ENCODE data around the gene RPTOR. TPM values are rescaled to one million over a fixed set of nuclear protein-coding genes. Genes with fewer than 3 reads are reported as not detected.
"Not testable (repeated sequence)": the region's sequence is repeated elsewhere in the genome, so short reads cannot be mapped to it uniquely, and the experiment has no call there.

The RPTOR gene
- total RNA-seq, 1 experiment from 2014 or later: 27.0 TPM

DNA sequence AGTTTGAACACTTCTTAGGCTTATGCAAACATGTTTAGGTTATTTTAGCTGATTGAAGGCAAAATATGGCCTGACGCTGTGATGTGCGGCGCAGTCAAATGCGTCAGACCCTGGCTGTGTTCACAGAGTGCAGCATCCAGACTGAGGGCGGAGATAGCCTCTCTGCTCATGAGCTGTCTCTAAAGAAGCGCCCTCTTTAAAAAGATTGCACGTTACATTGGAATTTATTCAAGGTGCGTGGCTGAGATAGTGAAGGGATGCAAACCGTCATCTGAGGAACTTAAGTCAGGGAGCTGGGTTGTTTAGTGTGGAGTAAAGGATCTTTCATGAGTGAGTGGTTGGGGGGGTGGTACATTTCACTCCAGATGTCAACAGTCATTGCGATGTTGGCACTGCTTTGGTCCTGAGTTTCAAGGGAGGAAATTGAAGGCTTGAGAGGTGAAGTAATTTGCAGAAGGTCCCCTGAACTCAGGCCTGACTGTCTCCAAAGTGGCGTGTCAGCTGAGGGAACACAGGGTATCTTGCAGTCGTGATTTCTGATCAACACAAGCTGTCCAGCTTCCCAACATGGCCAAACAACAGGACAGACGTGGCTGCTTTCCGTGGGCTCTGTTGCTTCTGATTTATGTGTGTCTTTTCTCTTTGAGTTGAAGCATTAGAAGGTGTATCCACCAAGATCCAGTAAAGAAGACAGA lies 33.4 kb downstream of the RPTOR start:
- Histone ChIP-seq H3K36me3 (peaks cover 6% of the 10 kb centered on the region; the same call in 1 of the 2 replicates), H3K4me1 (replicated peaks) (peaks cover 17% of the 10 kb centered on the region), H3K4me3 (no peak overlapping the region), H3K27ac (no peak overlapping the region), H3K27me3 (replicated peaks) (no peaks in the 10 kb centered on the region), H3K9me3 (replicated peaks) (no peaks in the 10 kb centered on the region)
- DNase-seq (ENCODE audit: low read depth in 1 of 2, low spot score in 2 of 2): no peak

GRCh38 chr17:80578668-80579388 lies 34.2 kb downstream of the RPTOR start:
- H3K4me1 ChIP-seq (replicated peaks): peaks cover 21% of the 10 kb centered on the region
- H3K4me3 ChIP-seq; H3K36me3 ChIP-seq; H3K9me3 ChIP-seq (replicated peaks); H3K27ac ChIP-seq; H3K27me3 ChIP-seq (replicated peaks); DNase-seq (ENCODE audit: low read depth in 1 of 2, low spot score in 2 of 2): not testable (repeated sequence)

- H3K9me3 ChIP-seq (replicated peaks): no peaks in the 10 kb centered on the region
- DNase-seq (ENCODE audit: low read depth in 1 of 2, low spot score in 2 of 2): no peak
- no peak overlapping the region for H3K27ac ChIP-seq
- no peak overlapping the region for H3K4me3 ChIP-seq
- no peaks in the 10 kb centered on the region for H3K27me3 ChIP-seq (replicated peaks)
- peaks cover 10% of the 10 kb centered on the region; the same call in 1 of the 2 replicates for H3K36me3 ChIP-seq
- peaks cover 14% of the 10 kb centered on the region for H3K4me1 ChIP-seq (replicated peaks)
These were observed 37.5 kb downstream of the RPTOR start for GRCh38 chr17:80582165-80582564.

GRCh38 chr17:80584176-80584905 lies 39.7 kb downstream of the RPTOR start:
- H3K4me1 ChIP-seq (replicated peaks): peaks cover 14% of the 10 kb centered on the region
- peak in 1 of 2 experiments; percentile 67 for DNase-seq (ENCODE audit: low read depth in 1 of 2, low spot score in 2 of 2)
- no peaks in the 10 kb centered on the region for H3K9me3 ChIP-seq (replicated peaks)
- peaks cover 10% of the 10 kb centered on the region; the same call in 1 of the 2 replicates for H3K36me3 ChIP-seq
- peak overlapping the region; percentile 35 for H3K27ac ChIP-seq
- H3K27me3 ChIP-seq (replicated peaks): no peaks in the 10 kb centered on the region
- H3K4me3 ChIP-seq: no peak overlapping the region

DNA sequence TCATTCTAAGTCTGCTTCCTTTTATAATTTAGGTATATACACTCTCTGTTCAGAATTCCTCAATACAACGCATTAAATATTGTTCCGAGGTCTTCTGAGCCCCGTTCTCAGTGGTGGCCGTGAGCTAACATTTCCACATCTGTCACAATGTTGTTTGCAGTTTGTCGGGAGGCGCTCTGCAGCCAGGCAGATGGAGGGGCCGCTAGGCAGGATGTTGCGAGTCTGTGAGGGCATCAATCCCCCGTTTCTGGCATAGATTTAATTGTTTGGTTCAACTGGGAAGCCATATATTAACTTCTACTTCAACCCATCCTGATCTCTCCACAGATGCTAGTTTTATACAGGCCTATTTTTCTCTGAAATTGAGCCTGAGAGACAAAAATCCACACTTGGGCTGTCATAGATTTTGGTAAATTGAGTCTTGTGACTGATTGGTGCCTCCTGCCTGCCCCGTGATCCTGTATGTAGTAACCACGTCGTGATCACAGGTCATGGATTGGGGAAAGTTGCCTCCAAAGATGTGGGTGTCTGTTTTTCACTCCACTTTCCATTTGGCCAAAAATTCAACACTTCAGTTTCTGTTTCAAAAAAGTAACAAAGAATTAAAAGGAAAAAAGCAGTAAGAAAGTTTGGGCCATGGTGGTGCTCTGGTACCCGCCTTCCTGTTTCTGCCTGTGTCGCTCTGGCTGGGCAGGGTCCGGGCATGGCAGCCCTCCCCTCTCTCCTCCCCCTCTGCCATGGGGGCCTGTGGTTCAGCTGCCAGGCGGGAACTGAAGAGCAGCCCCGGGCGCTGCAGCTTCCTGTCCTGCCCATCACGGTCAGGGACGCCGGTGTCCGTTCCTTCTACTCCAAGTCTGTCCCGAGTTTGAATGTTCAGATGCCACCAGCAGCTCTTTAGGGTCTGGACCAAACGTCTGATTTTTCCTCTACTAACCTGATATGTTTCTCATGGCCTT lies 41.5 kb downstream of the RPTOR start:
- Histone ChIP-seq H3K4me1 (replicated peaks) (peaks cover 14% of the 10 kb centered on the region), H3K27me3 (replicated peaks) (no peaks in the 10 kb centered on the region), H3K27ac (no peak overlapping the region), H3K36me3 (peaks cover 10% of the 10 kb centered on the region; the same call in 1 of the 2 replicates), H3K9me3 (replicated peaks) (no peaks in the 10 kb centered on the region), H3K4me3 (no peak overlapping the region)
- DNase-seq (ENCODE audit: low read depth in 1 of 2, low spot score in 2 of 2): no peak

DNA sequence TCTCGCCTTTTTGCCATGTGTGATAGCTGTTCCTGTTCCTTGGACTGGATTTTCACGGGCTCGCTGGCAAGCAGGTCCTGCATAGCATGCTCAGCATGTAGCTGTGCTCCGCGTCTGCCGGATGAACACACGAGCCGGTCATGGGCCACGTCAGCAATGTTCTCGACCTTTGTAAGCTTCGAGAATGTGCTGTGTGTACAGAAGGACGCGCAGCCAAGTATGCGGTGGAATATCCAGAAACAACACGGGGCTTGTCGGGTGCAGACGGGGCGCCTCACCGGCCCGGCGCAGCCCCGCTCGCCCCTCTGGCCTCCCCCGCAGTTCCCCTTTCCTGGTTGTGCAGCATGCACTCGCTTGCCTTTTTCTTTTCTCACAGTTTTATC lies 42.2 kb downstream of the RPTOR start:
- H3K36me3 ChIP-seq: peaks cover 8% of the 10 kb centered on the region; the same call in 1 of the 2 replicates
- no peak for DNase-seq (ENCODE audit: low read depth in 1 of 2, low spot score in 2 of 2)
- peaks cover 14% of the 10 kb centered on the region for H3K4me1 ChIP-seq (replicated peaks)
- no peak overlapping the region for H3K27ac ChIP-seq
- H3K4me3 ChIP-seq: no peak overlapping the region
- no peaks in the 10 kb centered on the region for H3K27me3 ChIP-seq (replicated peaks)
- H3K9me3 ChIP-seq (replicated peaks): no peaks in the 10 kb centered on the region

GRCh38 chr17:80588702-80589383 lies 44.2 kb downstream of the RPTOR start:
- Histone ChIP-seq H3K4me3 (no peak overlapping the region), H3K27ac (no peak overlapping the region), H3K27me3 (replicated peaks) (no peaks in the 10 kb centered on the region), H3K4me1 (replicated peaks) (peaks cover 11% of the 10 kb centered on the region), H3K36me3 (no peaks in the 10 kb centered on the region), H3K9me3 (replicated peaks) (no peaks in the 10 kb centered on the region)
- peak in 1 of 2 experiments; percentile 40 for DNase-seq (ENCODE audit: low read depth in 1 of 2, low spot score in 2 of 2)

GRCh38 chr17:80591788-80592187 lies 47.1 kb downstream of the RPTOR start:
- no peaks in the 10 kb centered on the region for H3K4me1 ChIP-seq (replicated peaks)
- no peaks in the 10 kb centered on the region for H3K27me3 ChIP-seq (replicated peaks)
- DNase-seq (ENCODE audit: low read depth in 1 of 2, low spot score in 2 of 2): no peak
- H3K9me3 ChIP-seq (replicated peaks): no peaks in the 10 kb centered on the region
- H3K36me3 ChIP-seq: no peaks in the 10 kb centered on the region
- no peak overlapping the region for H3K4me3 ChIP-seq
- H3K27ac ChIP-seq: no peak overlapping the region

DNA sequence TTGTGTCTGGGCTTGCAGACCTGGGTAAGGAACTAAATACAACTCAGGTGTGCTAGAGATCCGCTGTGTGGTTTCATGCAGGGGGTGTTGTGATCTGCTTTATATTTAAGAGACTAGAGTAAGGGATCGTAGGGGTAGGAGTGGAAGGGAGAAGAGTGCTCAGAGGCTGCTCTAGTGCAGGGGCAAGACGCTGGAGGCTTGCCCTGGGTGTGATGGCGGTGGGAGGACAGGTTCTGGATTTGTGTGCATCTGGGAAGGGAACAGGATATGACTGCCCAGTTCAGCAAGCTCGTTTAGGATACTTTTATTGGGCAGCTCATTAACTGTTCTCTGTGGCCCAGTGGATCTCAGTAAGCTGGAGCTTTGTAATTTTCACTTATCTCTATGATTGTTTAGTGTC lies 47.6 kb downstream of the RPTOR start:
- Histone ChIP-seq H3K4me1 (replicated peaks) (0 out of 2 replicates have a peak, but pooled peaks cover 3% of the 10 kb centered on the region), H3K27ac (no peak overlapping the region), H3K27me3 (replicated peaks) (no peaks in the 10 kb centered on the region), H3K9me3 (replicated peaks) (no peaks in the 10 kb centered on the region), H3K4me3 (no peak overlapping the region), H3K36me3 (no peaks in the 10 kb centered on the region)
- peak in 1 of 2 experiments; percentile 32 for DNase-seq (ENCODE audit: low read depth in 1 of 2, low spot score in 2 of 2)

GRCh38 chr17:80593181-80593580 lies 48.5 kb downstream of the RPTOR start:
- Histone ChIP-seq H3K36me3 (no peaks in the 10 kb centered on the region), H3K4me1 (replicated peaks) (0 out of 2 replicates have a peak, but pooled peaks cover 3% of the 10 kb centered on the region), H3K27me3 (replicated peaks) (no peaks in the 10 kb centered on the region), H3K4me3 (no peak overlapping the region), H3K9me3 (replicated peaks) (no peaks in the 10 kb centered on the region), H3K27ac (no peak overlapping the region)
- no peak for DNase-seq (ENCODE audit: low read depth in 1 of 2, low spot score in 2 of 2)

DNA sequence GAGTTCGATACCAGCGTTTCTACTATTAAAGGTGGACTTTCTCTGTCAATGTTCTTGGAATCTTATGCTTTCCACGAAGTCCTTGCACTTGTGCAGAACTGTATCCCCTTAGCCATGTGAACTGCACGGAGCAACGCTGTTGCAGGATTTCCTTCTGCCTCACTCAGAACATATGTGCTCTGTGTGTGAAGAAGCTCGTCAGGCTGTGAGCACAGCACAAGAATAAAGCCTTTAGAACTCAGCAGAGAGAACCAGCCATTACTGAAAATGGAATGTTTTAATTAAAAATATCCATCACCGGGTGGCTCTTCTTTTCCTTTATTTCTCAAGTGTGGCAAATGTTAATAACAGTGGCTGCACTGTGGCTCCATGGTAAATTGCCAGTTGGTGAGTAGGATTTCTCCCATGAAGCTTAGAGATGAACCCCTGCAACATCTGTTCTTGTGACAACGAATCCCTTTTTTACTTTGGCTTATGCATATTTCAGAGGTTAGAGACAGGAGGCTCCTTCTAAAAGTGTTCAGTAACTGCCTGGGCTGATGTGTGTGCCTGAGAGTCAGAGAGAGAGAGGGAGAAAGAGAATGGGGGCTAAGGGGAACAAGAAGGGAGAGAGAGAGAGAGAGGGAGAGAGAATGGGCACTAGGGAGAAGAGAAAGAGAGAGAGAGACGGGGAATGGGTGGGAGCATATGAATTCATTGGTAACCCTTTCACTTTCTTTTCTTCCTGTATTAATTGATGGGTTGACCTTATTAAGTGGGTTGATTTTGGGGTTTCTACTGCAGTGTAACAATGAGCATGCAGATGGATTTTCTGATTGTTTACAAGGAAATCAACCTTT lies 50.0 kb downstream of the RPTOR start:
- 0 out of 2 replicates have a peak, but pooled peaks cover 5% of the 10 kb centered on the region for H3K4me1 ChIP-seq (replicated peaks)
- H3K27me3 ChIP-seq (replicated peaks): no peaks in the 10 kb centered on the region
- no peak overlapping the region for H3K27ac ChIP-seq
- no peaks in the 10 kb centered on the region for H3K36me3 ChIP-seq
- H3K4me3 ChIP-seq: no peak overlapping the region
- H3K9me3 ChIP-seq (replicated peaks): no peaks in the 10 kb centered on the region
- no peak for DNase-seq (ENCODE audit: low read depth in 1 of 2, low spot score in 2 of 2)

All from SJSA1 (cell line).